ENCODE results near the gene FAM13A.

DNA sequence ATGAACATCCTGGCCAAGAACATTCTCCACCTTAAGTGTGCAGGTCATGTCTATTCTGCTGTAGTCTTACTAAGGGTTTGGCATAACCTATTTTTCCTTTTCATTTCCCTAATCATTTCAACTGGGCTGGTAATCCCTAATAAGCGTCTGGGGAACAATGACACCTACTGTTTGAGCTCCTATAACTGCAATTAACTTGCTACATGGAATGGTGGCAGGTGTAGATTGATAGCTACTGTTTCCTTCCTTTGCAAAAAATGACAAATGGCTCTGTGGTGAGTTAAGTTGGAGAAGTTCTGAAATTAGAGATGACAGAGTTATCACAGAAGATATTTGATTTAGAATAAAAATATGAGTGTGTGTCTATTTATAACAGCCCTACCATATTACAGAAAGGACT, 254.8 kb downstream of the FAM13A start:
- TF ChIP-seq ZNF384 (IDR thresholded peaks at IDR 0.05) (no peak), SP1 (IDR thresholded peaks at IDR 0.05) (no peak), BHLHE40 (IDR thresholded peaks at IDR 0.05; ENCODE audit: borderline replicate concordance) (no peak), FOXM1 (IDR thresholded peaks at IDR 0.05; ENCODE audit: borderline replicate concordance) (no peak), ELF4 (IDR thresholded peaks at IDR 0.05) (no peak), ARNT (IDR thresholded peaks at IDR 0.05) (no peak), FOXA1 (IDR thresholded peaks at IDR 0.05) (no peak), FOXK2 (IDR thresholded peaks at IDR 0.05) (no peak), SUZ12 (IDR thresholded peaks at IDR 0.05) (no peak), PKNOX1 (IDR thresholded peaks at IDR 0.05) (no peak), HDGF (IDR thresholded peaks at IDR 0.05; ENCODE audit: borderline replicate concordance) (no peak), NFRKB (IDR thresholded peaks at IDR 0.05) (no peak), L3MBTL2 (conservative IDR thresholded peaks at IDR 0.05) (no peak), CTBP1 (IDR thresholded peaks at IDR 0.05; ENCODE audit: borderline replicate concordance) (no peak)

All from HEK293T (cell line).